Measurements from ENCODE around the gene KCNQ2.
A peak's percentile ranks its signal among the peaks of the same experiment; 100 is the strongest.

The KCNQ2 gene

DNA sequence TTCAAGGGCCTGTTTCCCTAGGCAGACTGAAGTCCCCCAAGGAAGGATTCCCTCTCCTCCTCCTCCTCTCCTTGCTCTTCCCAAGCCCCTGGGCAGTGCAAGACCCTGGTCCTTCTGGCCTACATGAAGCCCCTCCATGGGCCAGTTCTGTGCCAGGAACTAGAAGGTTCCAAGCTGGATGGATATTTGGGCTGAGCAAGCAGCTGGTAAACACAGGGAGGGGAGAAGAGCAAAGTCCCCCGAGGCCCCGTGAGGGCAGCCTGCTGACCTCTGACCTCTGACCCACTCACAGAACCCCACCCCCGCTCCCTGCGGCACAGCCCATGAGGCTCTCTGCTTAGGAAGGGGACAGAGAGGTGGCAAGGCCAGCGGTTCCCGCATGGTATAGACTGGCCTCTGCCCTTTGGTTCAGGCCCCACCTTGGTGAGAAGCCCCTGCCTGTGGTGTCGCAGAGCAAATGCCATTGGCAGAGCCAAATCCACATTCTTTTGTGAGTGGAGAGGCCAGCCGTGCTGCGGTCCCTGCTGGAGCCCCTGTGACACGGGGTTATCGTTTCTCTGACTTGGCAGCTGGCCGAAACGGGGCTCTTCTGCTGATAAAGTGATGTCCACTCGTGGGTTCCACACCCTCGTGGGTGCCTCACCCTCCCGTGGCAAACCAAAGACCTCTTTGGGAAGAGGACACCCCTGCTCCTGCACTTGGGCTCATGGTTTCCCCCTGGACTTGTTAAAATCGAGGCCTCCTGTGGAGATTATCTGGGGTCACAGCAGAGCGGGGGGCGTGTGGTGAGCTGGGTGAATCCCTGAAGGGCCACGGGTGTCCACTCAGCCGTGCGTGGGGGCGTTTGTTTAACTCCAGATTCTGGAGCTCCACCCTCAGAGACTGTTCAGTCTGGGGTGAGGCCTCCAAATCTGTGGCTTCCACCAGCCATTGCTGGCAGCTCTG lies 109.2 kb downstream of the KCNQ2 start:
- Mint-ChIP-seq H3K27ac (peak overlapping the region; percentile 22 to 66 (median 46)), H3K9me3 (no peaks in the 10 kb centered on the region), H3K4me1 (peaks cover 14% of the 10 kb centered on the region), H3K27me3 (ENCODE audit: low read depth) (peaks cover 42% of the 10 kb centered on the region), H3K36me3 (ENCODE audit: low read depth) (no peaks in the 10 kb centered on the region), H3K4me3 (peak overlapping the region; percentile 63 to 72 (median 67))
- no peak for TF ChIP-seq CTCF (IDR thresholded peaks at IDR 0.05; ENCODE audit: unreplicated experiment in 3 of 3)

DNA sequence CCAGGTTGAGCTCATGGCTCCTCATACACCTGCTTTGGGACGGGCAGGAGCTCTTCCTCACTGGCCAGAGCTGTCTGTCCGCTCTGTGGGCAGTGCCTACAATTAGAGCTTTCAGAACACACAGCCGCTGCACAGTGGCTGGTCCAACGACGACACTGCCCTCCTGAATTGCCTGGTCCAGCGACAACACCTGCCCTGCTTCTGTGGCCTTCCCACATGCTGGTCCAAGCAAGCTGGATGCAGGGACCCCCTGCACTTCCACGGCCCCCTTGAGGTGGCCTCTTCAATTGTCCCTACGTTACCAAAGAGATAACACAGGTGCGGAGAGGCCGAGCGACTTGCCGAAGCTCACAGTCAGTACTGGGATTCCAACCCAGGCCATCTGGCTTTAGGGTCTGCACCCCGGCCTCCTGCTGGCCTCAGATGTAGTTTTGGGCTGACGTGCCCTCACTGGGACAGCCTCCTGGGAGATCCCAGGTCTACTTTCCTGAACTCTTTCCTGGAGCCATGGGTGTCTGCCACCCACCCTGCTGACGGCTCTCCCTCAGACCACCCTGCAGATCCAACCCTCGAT lies 109.9 kb downstream of the KCNQ2 start:
- Mint-ChIP-seq H3K36me3 (ENCODE audit: low read depth) (no peaks in the 10 kb centered on the region), H3K27me3 (ENCODE audit: low read depth) (peaks cover 42% of the 10 kb centered on the region), H3K27ac (peak overlapping the region; percentile 22 to 59 (median 46)), H3K9me3 (no peaks in the 10 kb centered on the region), H3K4me1 (peaks cover 14% of the 10 kb centered on the region), H3K4me3 (peak overlapping the region; percentile 63 to 72 (median 67))
- no peak for TF ChIP-seq CTCF (IDR thresholded peaks at IDR 0.05; ENCODE audit: unreplicated experiment in 3 of 3)

DNA sequence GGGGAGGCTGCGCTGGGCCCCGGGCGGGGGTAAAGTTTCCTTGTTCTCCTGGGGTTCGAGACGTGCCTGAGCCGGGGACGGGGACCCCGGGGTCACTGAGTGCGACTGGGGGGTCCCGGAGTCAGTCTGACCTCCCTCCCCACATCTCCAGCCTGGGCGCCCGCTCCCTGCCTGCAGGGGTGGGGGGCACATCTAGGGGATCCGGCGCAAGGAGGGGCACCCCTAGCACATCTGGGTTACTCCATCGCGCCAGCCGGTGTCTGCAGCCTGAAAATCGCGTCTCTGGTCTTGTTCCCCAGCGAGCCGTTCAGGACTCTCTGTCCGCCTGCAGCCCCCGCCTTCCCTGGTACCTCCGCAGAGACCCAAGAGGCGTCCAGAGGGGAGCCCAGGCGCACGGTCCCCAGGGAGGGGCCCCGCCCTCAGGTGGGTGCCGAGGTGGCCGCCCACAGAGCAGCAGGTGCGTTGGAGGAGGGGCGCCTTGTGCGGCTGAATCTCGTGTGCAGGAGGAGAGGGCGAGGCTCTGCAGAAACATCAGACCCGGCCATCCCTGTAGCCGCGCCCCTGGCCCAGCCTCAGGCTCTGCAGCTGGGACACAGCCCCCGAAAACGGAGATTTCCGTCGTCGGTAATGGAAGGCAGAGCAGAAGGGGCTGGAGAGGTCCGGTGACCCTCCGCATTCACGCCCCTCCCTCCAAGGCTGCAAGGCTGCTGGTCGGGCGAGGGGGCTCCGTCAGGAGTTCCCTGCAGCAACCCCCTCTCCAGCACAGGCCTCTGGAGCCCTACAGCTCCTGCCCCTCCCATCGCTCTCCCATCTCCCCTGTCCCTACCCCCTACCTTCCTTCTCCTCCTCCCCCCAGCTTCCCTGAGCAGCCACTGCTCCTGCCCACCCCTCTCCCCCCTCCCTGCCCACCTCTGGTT lies 110.7 kb downstream of the KCNQ2 start:
- Mint-ChIP-seq H3K9me3 (no peaks in the 10 kb centered on the region), H3K36me3 (ENCODE audit: low read depth) (no peaks in the 10 kb centered on the region), H3K4me3 (peak overlapping the region in 2 of 3 experiments; percentile 63 to 67), H3K4me1 (peaks cover 8% of the 10 kb centered on the region), H3K27me3 (ENCODE audit: low read depth) (peaks cover 37% of the 10 kb centered on the region), H3K27ac (peak overlapping the region in 1 of 3 experiments; percentile 59)
- TF ChIP-seq CTCF (IDR thresholded peaks at IDR 0.05; ENCODE audit: unreplicated experiment in 3 of 3): no peak

- peak within 1 kb of the TSS in 1 of 3 experiments; percentile 68 for H3K4me3 Mint-ChIP-seq
- peaks cover 37% of the 10 kb centered on the region for H3K27me3 Mint-ChIP-seq (ENCODE audit: low read depth)
- H3K4me1 Mint-ChIP-seq: peaks cover 8% of the 10 kb centered on the region
- H3K27ac Mint-ChIP-seq: peak within 1 kb of the TSS in 1 of 3 experiments; percentile 59
- no peak for TF ChIP-seq CTCF (IDR thresholded peaks at IDR 0.05; ENCODE audit: unreplicated experiment in 3 of 3)
- no peaks in the 10 kb centered on the region for H3K9me3 Mint-ChIP-seq
- H3K36me3 Mint-ChIP-seq (ENCODE audit: low read depth): no peaks in the 10 kb centered on the region
Observed at GRCh38 chr20:63360850-63361518, 111.5 kb downstream of the KCNQ2 start, which contains the start of gene CHRNA4. CHRNA4 (minus strand) TSS chr20:63361349; CDS start chr20:63361165, 184 bp downstream.

All from nephron (organoid).